ENCODE data around the gene LIG3.
"Not testable (repeated sequence)": the region's sequence is repeated elsewhere in the genome, so short reads cannot be mapped to it uniquely, and the experiment has no call there.

DNA sequence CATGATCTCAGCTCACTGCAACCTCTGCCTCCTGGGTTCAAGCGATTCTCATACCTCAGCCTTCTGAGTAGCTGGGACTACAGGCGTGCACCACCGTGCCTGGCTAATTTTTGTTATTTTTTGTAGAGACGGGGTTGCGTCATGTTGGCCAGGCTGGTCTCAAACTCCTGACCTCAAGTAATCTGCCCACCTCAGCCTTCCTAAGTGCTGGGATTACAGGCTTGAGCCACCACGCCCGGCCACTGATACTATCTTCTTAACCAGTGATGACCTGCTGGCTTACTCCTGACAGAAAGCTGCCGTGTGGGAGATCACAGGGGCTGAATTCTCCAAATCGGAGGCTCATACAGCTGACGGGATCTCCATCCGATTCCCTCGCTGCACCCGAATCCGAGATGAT lies 20.7 kb downstream of the LIG3 start:
- TF ChIP-seq POLR2A (IDR thresholded peaks at IDR 0.05), result not testable (repeated sequence)
- TF ChIP-seq, protein P1, sequence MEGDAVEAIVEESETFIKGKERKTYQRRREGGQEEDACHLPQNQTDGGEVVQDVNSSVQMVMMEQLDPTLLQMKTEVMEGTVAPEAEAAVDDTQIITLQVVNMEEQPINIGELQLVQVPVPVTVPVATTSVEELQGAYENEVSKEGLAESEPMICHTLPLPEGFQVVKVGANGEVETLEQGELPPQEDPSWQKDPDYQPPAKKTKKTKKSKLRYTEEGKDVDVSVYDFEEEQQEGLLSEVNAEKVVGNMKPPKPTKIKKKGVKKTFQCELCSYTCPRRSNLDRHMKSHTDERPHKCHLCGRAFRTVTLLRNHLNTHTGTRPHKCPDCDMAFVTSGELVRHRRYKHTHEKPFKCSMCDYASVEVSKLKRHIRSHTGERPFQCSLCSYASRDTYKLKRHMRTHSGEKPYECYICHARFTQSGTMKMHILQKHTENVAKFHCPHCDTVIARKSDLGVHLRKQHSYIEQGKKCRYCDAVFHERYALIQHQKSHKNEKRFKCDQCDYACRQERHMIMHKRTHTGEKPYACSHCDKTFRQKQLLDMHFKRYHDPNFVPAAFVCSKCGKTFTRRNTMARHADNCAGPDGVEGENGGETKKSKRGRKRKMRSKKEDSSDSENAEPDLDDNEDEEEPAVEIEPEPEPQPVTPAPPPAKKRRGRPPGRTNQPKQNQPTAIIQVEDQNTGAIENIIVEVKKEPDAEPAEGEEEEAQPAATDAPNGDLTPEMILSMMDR (IDR thresholded peaks at IDR 0.05), result not testable (repeated sequence)
